ENCODE data around the gene P2RX3.

GRCh38 chr11:57323167-57323854 is 14.8 kb upstream of the P2RX3 start:
- TF ChIP-seq, protein P1, sequence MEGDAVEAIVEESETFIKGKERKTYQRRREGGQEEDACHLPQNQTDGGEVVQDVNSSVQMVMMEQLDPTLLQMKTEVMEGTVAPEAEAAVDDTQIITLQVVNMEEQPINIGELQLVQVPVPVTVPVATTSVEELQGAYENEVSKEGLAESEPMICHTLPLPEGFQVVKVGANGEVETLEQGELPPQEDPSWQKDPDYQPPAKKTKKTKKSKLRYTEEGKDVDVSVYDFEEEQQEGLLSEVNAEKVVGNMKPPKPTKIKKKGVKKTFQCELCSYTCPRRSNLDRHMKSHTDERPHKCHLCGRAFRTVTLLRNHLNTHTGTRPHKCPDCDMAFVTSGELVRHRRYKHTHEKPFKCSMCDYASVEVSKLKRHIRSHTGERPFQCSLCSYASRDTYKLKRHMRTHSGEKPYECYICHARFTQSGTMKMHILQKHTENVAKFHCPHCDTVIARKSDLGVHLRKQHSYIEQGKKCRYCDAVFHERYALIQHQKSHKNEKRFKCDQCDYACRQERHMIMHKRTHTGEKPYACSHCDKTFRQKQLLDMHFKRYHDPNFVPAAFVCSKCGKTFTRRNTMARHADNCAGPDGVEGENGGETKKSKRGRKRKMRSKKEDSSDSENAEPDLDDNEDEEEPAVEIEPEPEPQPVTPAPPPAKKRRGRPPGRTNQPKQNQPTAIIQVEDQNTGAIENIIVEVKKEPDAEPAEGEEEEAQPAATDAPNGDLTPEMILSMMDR (IDR thresholded peaks at IDR 0.05; ENCODE audit: low read length): no peak; the same call in 1 of the 2 replicates
- no peak for TF ChIP-seq EZH2 (IDR thresholded peaks at IDR 0.05; ENCODE audit: borderline replicate concordance, low read length)
